Measurements from ENCODE around the gene SAFB2. TPM values are rescaled to one million over a fixed set of nuclear protein-coding genes. Genes with fewer than 3 reads are reported as not detected.

Gene SAFB2
- total and polyA plus RNA-seq, 9 of the 15 experiments (the other 6 are each of a cell fraction or from before 2014, with no cell fraction given): 4.5 to 103 (median 47.3) TPM

- TF ChIP-seq TAF1 (IDR thresholded peaks at IDR 0.05; ENCODE audit: control insufficient read depth, extremely low read depth, insufficient read depth, low read length, severe bottlenecking): no peak
- no peak for TF ChIP-seq E4F1 (CRISPR knock-in tag; IDR thresholded peaks at IDR 0.05; ENCODE audit: borderline replicate concordance)
- TF ChIP-seq TCF15 (CRISPR knock-in tag; IDR thresholded peaks at IDR 0.05): no peak
- no peak for TF ChIP-seq SRSF3 (IDR thresholded peaks at IDR 0.05; ENCODE audit: insufficient read depth, low read length)
- 0 out of 2 replicates have a peak, but pooled peaks have one; percentile 16 for TF ChIP-seq FOXM1 (IDR thresholded peaks at IDR 0.05; ENCODE audit: low read depth)
- TF ChIP-seq FOXM1 (CRISPR knock-in tag; IDR thresholded peaks at IDR 0.05; ENCODE audit: low read depth): no peak
- TF ChIP-seq PPARD (CRISPR knock-in tag; IDR thresholded peaks at IDR 0.05): no peak
- no peak for TF ChIP-seq SRSF9 (IDR thresholded peaks at IDR 0.05; ENCODE audit: borderline replicate concordance, low read depth, low read length)
- no peak for TF ChIP-seq MTA1 (IDR thresholded peaks at IDR 0.05; ENCODE audit: borderline replicate concordance)
- TF ChIP-seq ATF3 (IDR thresholded peaks at IDR 0.05): no peak
- no peak for TF ChIP-seq ATF3 (CRISPR knock-in tag; conservative IDR thresholded peaks at IDR 0.05)
- TF ChIP-seq BRF2 (IDR thresholded peaks at IDR 0.05; ENCODE audit: borderline replicate concordance, insufficient read depth, insufficient read length): no peak
- TF ChIP-seq GATAD2B (IDR thresholded peaks at IDR 0.05; ENCODE audit: borderline replicate concordance): no peak
- no peak for TF ChIP-seq THRA (IDR thresholded peaks at IDR 0.05)
- no peak for TF ChIP-seq RBM14 (IDR thresholded peaks at IDR 0.05; ENCODE audit: borderline replicate concordance, insufficient read depth, low read depth, low read length)
- no peak for TF ChIP-seq KAT7 (CRISPR knock-in tag; IDR thresholded peaks at IDR 0.05; ENCODE audit: borderline replicate concordance)
- no peak for TF ChIP-seq IRF1 (CRISPR knock-in tag; IDR thresholded peaks at IDR 0.05; ENCODE audit: borderline replicate concordance)
- TF ChIP-seq ZNF561 (CRISPR knock-in tag; conservative IDR thresholded peaks at IDR 0.05): no peak
Measured at GRCh38 chr19:5585461-5586299, 36.9 kb downstream of the SAFB2 start (continued).

Data from K562 (cell line).